Measurements from ENCODE around the gene PNCK. TPM values are rescaled to one million over a fixed set of nuclear protein-coding genes. Genes with fewer than 3 reads are reported as not detected.

PNCK gene
- total RNA-seq, 3 donors from 2014 or later = 0.48 to 1.3 (median 0.73) TPM

GRCh38 chrX:153633048-153633447, 40.6 kb downstream of the PNCK start:
- no peak overlapping the region for H3K27ac ChIP-seq
- TF ChIP-seq POLR2AphosphoS5 (IDR thresholded peaks at IDR 0.05) (no peak), POLR2A (IDR thresholded peaks at IDR 0.05) (no peak), CTCF (IDR thresholded peaks at IDR 0.05) (no peak)
- no peaks in the 10 kb centered on the region for H3K4me1 ChIP-seq
- H3K27me3 ChIP-seq = peaks cover 0 to 72% of the 10 kb centered on the region in 2 donors
- no peak overlapping the region for H3K4me3 ChIP-seq
- intact Hi-C loops (cut with DNase I; ENCODE audit: low total_unique reads) = no loop called here
- H3K36me3 ChIP-seq = no peaks in the 10 kb centered on the region
- H3K9me3 ChIP-seq = peaks cover 4 to 14% of the 10 kb centered on the region in 2 donors
- no peak for DNase-seq (ENCODE audit: low spot score in 2 of 2)

- no peak for TF ChIP-seq POLR2AphosphoS5 (IDR thresholded peaks at IDR 0.05)
- no peak for TF ChIP-seq POLR2A (IDR thresholded peaks at IDR 0.05)
- TF ChIP-seq CTCF (IDR thresholded peaks at IDR 0.05) = no peak
- intact Hi-C loops (cut with DNase I; ENCODE audit: low total_unique reads) = no loop called here
- Histone ChIP-seq H3K9me3 (peaks cover 4 to 14% of the 10 kb centered on the region in 2 donors), H3K36me3 (no peaks in the 10 kb centered on the region), H3K4me3 (no peak overlapping the region), H3K4me1 (no peaks in the 10 kb centered on the region), H3K27ac (no peak overlapping the region), H3K27me3 (peaks cover 0 to 72% of the 10 kb centered on the region in 2 donors)
- DNase-seq (ENCODE audit: low spot score in 2 of 2) = no peak
These were observed 41.0 kb downstream of the PNCK start for GRCh38 chrX:153632595-153632946.

GRCh38 chrX:153631907-153632594, 41.6 kb downstream of the PNCK start:
- H3K27ac ChIP-seq = no peak overlapping the region
- no peak for DNase-seq (ENCODE audit: low spot score in 2 of 2)
- peaks cover 4 to 14% of the 10 kb centered on the region in 2 donors for H3K9me3 ChIP-seq
- intact Hi-C loops (cut with DNase I; ENCODE audit: low total_unique reads) = no loop called here
- no peaks in the 10 kb centered on the region for H3K4me1 ChIP-seq
- no peak for TF ChIP-seq POLR2AphosphoS5 (IDR thresholded peaks at IDR 0.05)
- TF ChIP-seq CTCF (IDR thresholded peaks at IDR 0.05) = no peak
- TF ChIP-seq POLR2A (IDR thresholded peaks at IDR 0.05) = no peak
- peaks cover 0 to 72% of the 10 kb centered on the region in 2 donors for H3K27me3 ChIP-seq
- H3K36me3 ChIP-seq = no peaks in the 10 kb centered on the region
- H3K4me3 ChIP-seq = no peak overlapping the region

- Histone ChIP-seq H3K27ac (no peak overlapping the region), H3K36me3 (no peaks in the 10 kb centered on the region), H3K27me3 (peaks cover 0 to 68% of the 10 kb centered on the region in 2 donors), H3K4me3 (no peak overlapping the region), H3K4me1 (no peaks in the 10 kb centered on the region), H3K9me3 (peaks cover 4 to 14% of the 10 kb centered on the region in 2 donors)
- DNase-seq (ENCODE audit: low spot score in 2 of 2) = no peak
- intact Hi-C loops (cut with DNase I; ENCODE audit: low total_unique reads) = no loop called here
- TF ChIP-seq POLR2AphosphoS5 (IDR thresholded peaks at IDR 0.05) = no peak
These were observed 42.3 kb downstream of the PNCK start for GRCh38 chrX:153631346-153631745.

GRCh38 chrX:153628665-153629064, 44.9 kb downstream of the PNCK start:
- Histone ChIP-seq H3K4me1 (no peaks in the 10 kb centered on the region), H3K27me3 (peaks cover 0 to 68% of the 10 kb centered on the region in 2 donors), H3K9me3 (peaks cover 4 to 14% of the 10 kb centered on the region in 2 donors), H3K4me3 (no peak overlapping the region), H3K27ac (no peak overlapping the region), H3K36me3 (no peaks in the 10 kb centered on the region)
- DNase-seq (ENCODE audit: low spot score in 2 of 2) = no peak
- intact Hi-C loops (cut with DNase I; ENCODE audit: low total_unique reads) = no loop called here
- TF ChIP-seq POLR2AphosphoS5 (IDR thresholded peaks at IDR 0.05) = no peak
- TF ChIP-seq POLR2A (IDR thresholded peaks at IDR 0.05) = no peak
- TF ChIP-seq CTCF (IDR thresholded peaks at IDR 0.05) = no peak

Measured in breast epithelium (tissue), 4 donors.